K562 (cell line): Measurements from ENCODE around the gene SLC6A20. TPM values are rescaled to one million over a fixed set of nuclear protein-coding genes. Genes with fewer than 3 reads are reported as not detected.

ENCODE experiments used
- ATAC-seq: fragments of 200-7000 bp; cut with Tn5 transposase; 3 replicates; pipeline ENCODE4 v1.9.1; 2020; ENCODE audit warnings: moderate library complexity
- BruUV-seq: library from RNA; stranded (reverse); fragments of 400-500 nt; replicated peaks from 2 replicates; lab custom pipeline; 2021; lab: Mats Ljungman, UMichigan
- CTCF ChIA-PET: fragments of 300-600 bp; formaldehyde crosslinking; extraction: SDS; loops from one replicate; lab custom pipeline; 2021; ENCODE audit warnings: low intra/inter-chr PET ratio; lab: Yijun Ruan, JAX
- POLR2A ChIA-PET: fragments of 300-600, 350-650 bp; sonication (Branson Sonifier 250); formaldehyde crosslinking; extraction: SDS; loops from one replicate; lab custom pipeline; 2021; ENCODE audit warnings: antibody characterized with exemption, inconsistent platforms; lab: Yijun Ruan, JAX
- DNase-seq, 4 experiments: peaks; one replicate each; pipeline versions ENCODE4 v3.0.0 to v3.0.0-alpha.2; 2011 to 2018; ENCODE audit warnings: low spot score in 3 of 4, mixed read lengths in 3 of 4; ENCODE audit errors: extremely low read depth in 1 of 4
- FAIRE-seq: peaks from 2 replicates; lab custom pipeline; 2011; peaks lifted over from hg19 to GRCh38; lab: Jason Lieb, UNC
- H2AFZ ChIP-seq: 2 replicates; pipeline ENCODE4 v1.6.0; 2011; ENCODE audit warnings: low read depth, low read length, control low read depth, inconsistent platforms
- H3K27ac ChIP-seq: fragments of 200-600 bp; 3 replicates; pipeline ENCODE4 v1.8.0; 2011; ENCODE audit warnings: low read depth, mild to moderate bottlenecking, control low read depth, inconsistent platforms, low read length, moderate library complexity, mixed read lengths; ENCODE audit errors: extremely low read depth
- H3K27me3 ChIP-seq, 2 experiments: fragments of 300-600 bp in 1 of 2; 2 replicates in 1 of 2; 3 replicates in 1 of 2; pipeline versions ENCODE4 v1.6.0 to v1.8.0; 2011; ENCODE audit warnings: inconsistent platforms in 2 of 2, low read length in 2 of 2, mild to moderate bottlenecking in 1 of 2, mixed read lengths in 1 of 2, moderate library complexity in 1 of 2; ENCODE audit not compliant: control insufficient read depth in 2 of 2, insufficient read depth in 2 of 2
- H3K36me3 ChIP-seq: fragments of 300-600 bp; 3 replicates; pipeline ENCODE4 v1.8.0; 2011; ENCODE audit warnings: mild to moderate bottlenecking, low read length, inconsistent platforms; ENCODE audit not compliant: control insufficient read depth, insufficient read depth
- H3K4me1 ChIP-seq, 2 experiments: fragments of 200-600 bp in 1 of 2; replicated peaks in 1 of 2; 2 replicates in 1 of 2; 3 replicates in 1 of 2; pipeline versions ENCODE4 v1.5.1 to v1.8.0; 2011; ENCODE audit warnings: inconsistent platforms in 2 of 2, low read length in 2 of 2, mild to moderate bottlenecking in 1 of 2, mixed read lengths in 1 of 2, moderate library complexity in 1 of 2; ENCODE audit not compliant: control insufficient read depth in 2 of 2, insufficient read depth in 2 of 2
- H3K4me2 ChIP-seq: 2 replicates; pipeline ENCODE4 v1.6.1; 2011; ENCODE audit warnings: low read length, control low read depth, inconsistent platforms, mixed read lengths; ENCODE audit not compliant: insufficient read depth
- H3K4me3 ChIP-seq: fragments of 200-600 bp; sonication (generic), shearing (Covaris generic); 2 replicates; pipeline ENCODE4 v1.5.1; 2016; ENCODE audit warnings: control low read depth, inconsistent platforms
- H3K79me2 ChIP-seq: fragments of 200-600 bp; 3 replicates; pipeline ENCODE4 v1.8.0; 2011; ENCODE audit warnings: low read length, inconsistent platforms; ENCODE audit not compliant: control insufficient read depth, insufficient read depth
- H3K9ac ChIP-seq, 2 experiments: 2 replicates each; pipeline versions ENCODE4 v1.6.0 to v1.6.1; 2011; ENCODE audit warnings: low read depth in 2 of 2, low read length in 2 of 2, control low read depth in 1 of 2, inconsistent platforms in 1 of 2, mild to moderate bottlenecking in 1 of 2, mixed read lengths in 1 of 2; ENCODE audit not compliant: insufficient read depth in 1 of 2
- H3K9me1 ChIP-seq: one replicate; pipeline ENCODE4 v1.6.0; 2011; ENCODE audit warnings: inconsistent platforms, mild to moderate bottlenecking, low read length, moderate library complexity; ENCODE audit not compliant: control insufficient read depth, insufficient read depth
- H3K9me3 ChIP-seq: replicated peaks from 2 replicates; pipeline ENCODE4 v1.5.1; 2011; ENCODE audit warnings: low read depth, low read length, inconsistent platforms; ENCODE audit not compliant: control insufficient read depth, insufficient read depth
- H4K20me1 ChIP-seq: replicated peaks from 2 replicates; pipeline ENCODE4 v1.6.1; 2011; ENCODE audit warnings: low read length, inconsistent platforms, mixed read lengths; ENCODE audit not compliant: control insufficient read depth, insufficient read depth
- HMG20A ChIP-seq: fragments of 450-650 bp; formaldehyde crosslinking; conservative IDR thresholded peaks from 2 replicates; pipeline ENCODE4 v1.4.0; 2020; ENCODE audit warnings: mild to moderate bottlenecking, mixed read lengths
- JUN ChIP-seq, 2 experiments: sonication (generic) in 1 of 2; formaldehyde crosslinking in 1 of 2; IDR thresholded peaks; 2 replicates each; pipeline versions ENCODE4 v1.6.1 to v1.8.0; 2012 to 2022; ENCODE audit warnings: borderline replicate concordance in 2 of 2, mild to moderate bottlenecking in 2 of 2, improper control_type of control experiment in 1 of 2, low read depth in 1 of 2, low read length in 1 of 2, missing genetic modification reagents in 1 of 2
- MCM5 ChIP-seq: fragments of 450-650 bp; IDR thresholded peaks from 2 replicates; pipeline ENCODE4 v1.6.1; 2016; ENCODE audit warnings: low read depth
- MTA1 ChIP-seq: fragments of 450-650 bp; IDR thresholded peaks from 2 replicates; pipeline ENCODE4 v1.6.1; 2017; ENCODE audit warnings: borderline replicate concordance
- NR3C1 ChIP-seq: sonication (generic); formaldehyde crosslinking; IDR thresholded peaks from 2 replicates; pipeline ENCODE4 v1.8.1; 2022; ENCODE audit warnings: missing genetic modification reagents
- RB1 ChIP-seq: fragments of 450-650 bp; IDR thresholded peaks from 2 replicates; pipeline ENCODE4 v1.6.1; 2017; ENCODE audit warnings: low read depth, mild to moderate bottlenecking
- SIX5 ChIP-seq, 2 experiments: IDR thresholded peaks; 2 replicates each; pipeline ENCODE4 v1.6.1; 2011; ENCODE audit warnings: low read length in 2 of 2, borderline replicate concordance in 1 of 2, low read depth in 1 of 2, mild to moderate bottlenecking in 1 of 2, moderate library complexity in 1 of 2; ENCODE audit not compliant: insufficient read depth in 1 of 2
- SRF ChIP-seq, 2 experiments: fragments of 250-450, 450-650 bp in 1 of 2; sonication (Bioruptor Pico) in 1 of 2; sonication (generic) in 1 of 2; formaldehyde crosslinking; IDR thresholded peaks; 2 replicates each; pipeline versions ENCODE4 v1.5.0 to v1.5.1; 2020 to 2022; ENCODE audit warnings: mild to moderate bottlenecking in 1 of 2, missing genetic modification reagents in 1 of 2
- STAT5A ChIP-seq: IDR thresholded peaks from 2 replicates; pipeline ENCODE4 v1.6.1; 2012; ENCODE audit warnings: low read length, inconsistent platforms, borderline replicate concordance
- TFAM ChIP-seq: fragments of 250-450 bp; sonication (Bioruptor Pico); conservative IDR thresholded peaks from 2 replicates; pipeline ENCODE4 v1.5.0; 2021; ENCODE audit warnings: mild to moderate bottlenecking, moderate library complexity
- TSC22D4 ChIP-seq: fragments of 450-650 bp; IDR thresholded peaks from 2 replicates; pipeline ENCODE4 v1.6.1; 2016; ENCODE audit warnings: missing genetic modification characterization, missing biosample characterization, control low read depth
- ZC3H8 ChIP-seq: fragments of 450-650 bp; IDR thresholded peaks from 2 replicates; pipeline ENCODE4 v1.6.1; 2017
- WGBS: fragments of 100-300 bp; shearing (Covaris generic); methylation state at CpG from one replicate; pipeline ENCODE4 v1.1.6; 2016; ENCODE audit warnings: low coverage, mixed read lengths; ENCODE audit not compliant: insufficient coverage; ENCODE audit errors: missing lambda C conversion rate; 5-methylcytosine and 5-hydroxymethylcytosine counted together
- in situ Hi-C: fragments of 300-500 bp; cut with MboI; formaldehyde crosslinking; loops from 4 replicates; pipeline ENCODE4 v1.15.0; 2018; ENCODE audit warnings: inconsistent platforms, mixed read lengths
- intact Hi-C: fragments of 100-400 bp; cut with micrococcal nuclease; formaldehyde crosslinking; loops from 2 replicates; pipeline ENCODE4 v1.14.2; 2022
- polyA plus RNA-seq, 8 experiments: library from polyadenylated mRNA; depleted of rRNA in 4 of 8; stranded (reverse) in 5 of 8; unstranded in 3 of 8; fragments of >200 nt; fragmentation: Nextera tagmentation in 2 of 8; fragmentation: Illumina TruSeq in 1 of 8; extraction: Ambion mirVana in 2 of 8; extraction: Trizol in 1 of 8; gene quantifications; 2 replicates each; pipeline versions ENCODE4 v1.2.1 to v1.2.3, GENCODE V29; 2011 to 2014; ENCODE audit warnings: inconsistent platforms in 1 of 8, missing spikeins in 1 of 8
- total RNA-seq, 7 experiments: library from RNA; depleted of rRNA in 6 of 7; stranded (reverse); fragments of >200 nt in 6 of 7; fragmentation: Illumina TruSeq in 2 of 7; extraction: Trizol in 2 of 7; gene quantifications; 2 replicates each; pipeline versions ENCODE4 v1.2.1 to v1.2.3, GENCODE V29; 2011 to 2021; ENCODE audit warnings: low replicate concordance in 1 of 7
- TF ChIP-seq, protein P1 (sequence below), 2 experiments: fragments of 450-650 bp in 1 of 2; sonication (generic) in 1 of 2; formaldehyde crosslinking; conservative IDR thresholded peaks; 2 replicates each; pipeline versions ENCODE4 v1.4.0 to v1.8.1; 2020 to 2022; ENCODE audit warnings: mild to moderate bottlenecking in 1 of 2, missing genetic modification reagents in 1 of 2

The SLC6A20 gene
- total and polyA plus RNA-seq, 9 of the 15 experiments (the other 6 are each of a cell fraction or from before 2014, with no cell fraction given) = not detected

DNA sequence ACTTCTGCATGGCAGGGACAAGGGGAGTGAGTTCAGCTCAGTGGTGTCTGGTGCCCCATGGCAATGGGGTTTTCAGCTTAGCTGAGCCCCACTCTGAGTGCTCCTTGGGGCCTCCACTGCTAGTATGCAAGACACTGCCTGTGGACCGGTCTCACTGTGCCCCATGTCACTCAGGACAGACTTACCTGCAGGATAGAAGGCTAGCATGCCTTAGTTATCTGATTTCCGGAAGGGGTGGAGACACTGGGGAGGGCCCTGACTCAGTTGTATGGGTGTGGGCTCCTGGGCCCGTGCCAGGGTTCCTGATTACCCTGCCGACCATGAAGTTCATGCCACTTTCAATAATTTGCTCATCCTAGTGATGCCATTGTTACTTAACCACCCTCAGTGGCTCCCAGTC lies 4.3 kb upstream of the SLC6A20 start:
- Histone ChIP-seq H3K4me1 (peaks cover 0 to 10% of the 10 kb centered on the region in 2 experiments; a peak in 2 of 5 replicates), H3K9me1 (no peaks in the 10 kb centered on the region), H3K36me3 (no peaks in the 10 kb centered on the region), H3K4me2 (no peak overlapping the region), H3K9ac (no peak overlapping the region), H2AFZ (no peak overlapping the region), H4K20me1 (no peaks in the 10 kb centered on the region), H3K9me3 (no peaks in the 10 kb centered on the region), H3K27ac (no peak overlapping the region), H3K4me3 (no peak overlapping the region), H3K79me2 (no peaks in the 10 kb centered on the region), H3K27me3 (peaks cover 37 to 68% of the 10 kb centered on the region in 2 experiments)
- CTCF ChIA-PET = no interaction called here
- intact Hi-C loops = no loop called here
- no peak for FAIRE-seq
- no TSS peak for BruUV-seq
- no peak for ATAC-seq
- TF ChIP-seq JUN (IDR thresholded peaks at IDR 0.05; ENCODE audit: borderline replicate concordance, low read depth, low read length) (no peak), JUN (CRISPR knock-in tag; IDR thresholded peaks at IDR 0.05; ENCODE audit: borderline replicate concordance) (no peak), MTA1 (no peak), TSC22D4 (tag) (no peak), RB1 (no peak), MCM5 (no peak), STAT5A (no peak), TFAM (CRISPR knock-in tag) (no peak), ZC3H8 (no peak), HMG20A (CRISPR knock-in tag) (no peak), SIX5 (IDR thresholded peaks at IDR 0.05; ENCODE audit: borderline replicate concordance in 1 of 2, insufficient read depth in 1 of 2, low read depth in 1 of 2, low read length in 2 of 2) (no peak), SRF (CRISPR knock-in tag; IDR thresholded peaks at IDR 0.05) (no peak), NR3C1 (CRISPR knock-in tag) (no peak)
- TF ChIP-seq, protein P1, sequence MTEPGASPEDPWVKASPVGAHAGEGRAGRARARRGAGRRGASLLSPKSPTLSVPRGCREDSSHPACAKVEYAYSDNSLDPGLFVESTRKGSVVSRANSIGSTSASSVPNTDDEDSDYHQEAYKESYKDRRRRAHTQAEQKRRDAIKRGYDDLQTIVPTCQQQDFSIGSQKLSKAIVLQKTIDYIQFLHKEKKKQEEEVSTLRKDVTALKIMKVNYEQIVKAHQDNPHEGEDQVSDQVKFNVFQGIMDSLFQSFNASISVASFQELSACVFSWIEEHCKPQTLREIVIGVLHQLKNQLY (CRISPR knock-in tag; conservative IDR thresholded peaks at IDR 0.05) = no peak
- POLR2A ChIA-PET = interaction anchor here (0.6 kb wide), 1 partner anchor 26 kb away, joined by 3 read pairs; no protein-coding TSS in a partner anchor
- in situ Hi-C loops = no loop called here
- WGBS = 3% methylated on average over 4 of the region's 4 CpGs
- no peak for DNase-seq
